SU-DHL-6 (cell line): ENCODE data around the gene NEIL3.

Experiments used
- H2AFZ ChIP-seq: fragments of 200-600 bp; sonication (generic); 2 replicates; pipeline ENCODE4 v1.6.1; 2014; ENCODE audit warnings: low read depth, mild to moderate bottlenecking, moderate library complexity, mixed read lengths, antibody characterized with exemption, low read length; ENCODE audit not compliant: severe bottlenecking
- H3F3A ChIP-seq: fragments of 200-600 bp; shearing (Covaris generic); 2 replicates; pipeline ENCODE4 v1.6.0; 2016; ENCODE audit warnings: antibody characterized with exemption, mild to moderate bottlenecking; ENCODE audit not compliant: insufficient read depth
- H3K27ac ChIP-seq: fragments of 200-600 bp; sonication (generic); 2 replicates; pipeline ENCODE4 v1.5.1; 2016; ENCODE audit warnings: low read depth, mild to moderate bottlenecking, low read length, moderate library complexity, mixed read lengths
- H3K27me3 ChIP-seq: fragments of 200-600 bp; sonication (generic), shearing (Covaris generic); 2 replicates; pipeline ENCODE4 v1.6.0; 2014; ENCODE audit warnings: mild to moderate bottlenecking, low read length
- H3K36me3 ChIP-seq: fragments of 200-600 bp; sonication (generic); 2 replicates; pipeline ENCODE4 v1.6.1; 2014; ENCODE audit warnings: mild to moderate bottlenecking, low read length, mixed read lengths
- H3K4me2 ChIP-seq: fragments of 300-600, 200-600 bp; shearing (Covaris generic), sonication (generic); 2 replicates; pipeline ENCODE4 v1.6.0; 2014; ENCODE audit warnings: low read length, low read depth, mild to moderate bottlenecking; ENCODE audit not compliant: poor library complexity, severe bottlenecking
- H3K4me3 ChIP-seq: fragments of 200-600 bp; sonication (generic); 2 replicates; pipeline ENCODE4 v1.5.1; 2014; ENCODE audit warnings: antibody characterized with exemption, low read length, mild to moderate bottlenecking, mixed read lengths; ENCODE audit not compliant: insufficient read depth, poor library complexity, severe bottlenecking
- H3K79me2 ChIP-seq: fragments of 200-600 bp; sonication (generic); 2 replicates; pipeline ENCODE4 v1.6.1; 2014; ENCODE audit warnings: mild to moderate bottlenecking, low read length, moderate library complexity; ENCODE audit not compliant: insufficient read depth
- H3K9ac ChIP-seq: fragments of 200-600 bp; sonication (generic); 2 replicates; pipeline ENCODE4 v1.7.0; 2014; ENCODE audit warnings: mild to moderate bottlenecking, low read length
- H3K9me2 ChIP-seq: fragments of 200-600 bp; sonication (generic); replicated peaks from 2 replicates; pipeline ENCODE4 v1.6.1; 2014; ENCODE audit warnings: low read length; ENCODE audit not compliant: insufficient read depth
- H3K9me3 ChIP-seq: fragments of 200-600 bp; sonication (generic); 2 replicates; pipeline ENCODE4 v1.6.1; 2014; ENCODE audit warnings: low read length, mixed read lengths; ENCODE audit not compliant: insufficient read depth
- H4K20me1 ChIP-seq: fragments of 200-600 bp; sonication (generic); 2 replicates; pipeline ENCODE4 v1.6.1; 2014; ENCODE audit warnings: low read depth, mild to moderate bottlenecking, antibody characterized with exemption, low read length, moderate library complexity, mixed read lengths
- EZH2phosphoT487 ChIP-seq: fragments of 200-600 bp; sonication (generic), shearing (Covaris generic); conservative IDR thresholded peaks from 2 replicates; pipeline ENCODE4 v1.6.1; 2018; ENCODE audit warnings: mild to moderate bottlenecking, antibody characterized with exemption, low read length, moderate library complexity, mixed read lengths
- TF ChIP-seq, protein P1 (sequence below): fragments of 200-600 bp; sonication (generic); IDR thresholded peaks from one replicate; pipeline ENCODE4 v1.5.1; 2017; ENCODE audit warnings: antibody characterized with exemption, mild to moderate bottlenecking, low read length, moderate library complexity; ENCODE audit not compliant: insufficient read depth, poor library complexity, severe bottlenecking

The NEIL3 gene

DNA sequence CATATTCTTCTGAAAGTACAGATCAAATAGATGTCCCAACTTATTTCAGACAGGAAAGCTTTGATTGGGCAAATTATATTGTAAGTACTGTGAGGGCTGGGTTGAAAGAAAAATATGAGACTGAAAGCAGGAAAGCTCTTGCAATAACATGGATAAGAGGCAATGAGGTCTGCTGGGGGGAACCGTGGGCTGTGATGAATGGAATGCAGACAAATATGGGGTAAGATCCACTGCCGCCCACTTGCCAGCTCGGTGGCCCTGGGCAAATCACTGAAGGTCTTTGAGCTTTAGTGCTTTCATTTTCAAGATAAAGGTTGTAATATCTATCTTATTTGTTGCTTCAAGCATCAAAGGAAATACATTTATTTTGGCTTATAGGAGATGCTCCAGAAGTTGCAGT is 81.6 kb downstream of the NEIL3 start:
- TF ChIP-seq, protein P1, sequence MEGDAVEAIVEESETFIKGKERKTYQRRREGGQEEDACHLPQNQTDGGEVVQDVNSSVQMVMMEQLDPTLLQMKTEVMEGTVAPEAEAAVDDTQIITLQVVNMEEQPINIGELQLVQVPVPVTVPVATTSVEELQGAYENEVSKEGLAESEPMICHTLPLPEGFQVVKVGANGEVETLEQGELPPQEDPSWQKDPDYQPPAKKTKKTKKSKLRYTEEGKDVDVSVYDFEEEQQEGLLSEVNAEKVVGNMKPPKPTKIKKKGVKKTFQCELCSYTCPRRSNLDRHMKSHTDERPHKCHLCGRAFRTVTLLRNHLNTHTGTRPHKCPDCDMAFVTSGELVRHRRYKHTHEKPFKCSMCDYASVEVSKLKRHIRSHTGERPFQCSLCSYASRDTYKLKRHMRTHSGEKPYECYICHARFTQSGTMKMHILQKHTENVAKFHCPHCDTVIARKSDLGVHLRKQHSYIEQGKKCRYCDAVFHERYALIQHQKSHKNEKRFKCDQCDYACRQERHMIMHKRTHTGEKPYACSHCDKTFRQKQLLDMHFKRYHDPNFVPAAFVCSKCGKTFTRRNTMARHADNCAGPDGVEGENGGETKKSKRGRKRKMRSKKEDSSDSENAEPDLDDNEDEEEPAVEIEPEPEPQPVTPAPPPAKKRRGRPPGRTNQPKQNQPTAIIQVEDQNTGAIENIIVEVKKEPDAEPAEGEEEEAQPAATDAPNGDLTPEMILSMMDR: no peak
- TF ChIP-seq EZH2phosphoT487: no peak
- Histone ChIP-seq H3K79me2 (no peaks in the 10 kb centered on the region), H2AFZ (no peak overlapping the region), H3K9ac (no peak overlapping the region), H3K9me2 (no peaks in the 10 kb centered on the region), H3F3A (no peaks in the 10 kb centered on the region), H3K36me3 (no peaks in the 10 kb centered on the region), H3K27ac (no peak overlapping the region), H3K4me2 (no peak overlapping the region), H3K27me3 (0 out of 2 replicates have a peak, but pooled peaks cover 3% of the 10 kb centered on the region), H3K4me3 (no peak overlapping the region), H3K9me3 (no peaks in the 10 kb centered on the region), H4K20me1 (no peaks in the 10 kb centered on the region)

- TF ChIP-seq, protein P1: no peak
- TF ChIP-seq EZH2phosphoT487: no peak
- Histone ChIP-seq H3K36me3 (no peaks in the 10 kb centered on the region), H3K4me3 (no peak overlapping the region), H3K4me2 (no peak overlapping the region), H3K27ac (no peak overlapping the region), H3K9ac (no peak overlapping the region), H2AFZ (no peak overlapping the region), H3K9me3 (no peaks in the 10 kb centered on the region), H3K27me3 (0 out of 2 replicates have a peak, but pooled peaks cover 3% of the 10 kb centered on the region), H3K79me2 (no peaks in the 10 kb centered on the region), H4K20me1 (no peaks in the 10 kb centered on the region), H3F3A (no peaks in the 10 kb centered on the region), H3K9me2 (no peaks in the 10 kb centered on the region)
Measured at GRCh38 chr4:177391953-177392352, 82.3 kb downstream of the NEIL3 start.

DNA sequence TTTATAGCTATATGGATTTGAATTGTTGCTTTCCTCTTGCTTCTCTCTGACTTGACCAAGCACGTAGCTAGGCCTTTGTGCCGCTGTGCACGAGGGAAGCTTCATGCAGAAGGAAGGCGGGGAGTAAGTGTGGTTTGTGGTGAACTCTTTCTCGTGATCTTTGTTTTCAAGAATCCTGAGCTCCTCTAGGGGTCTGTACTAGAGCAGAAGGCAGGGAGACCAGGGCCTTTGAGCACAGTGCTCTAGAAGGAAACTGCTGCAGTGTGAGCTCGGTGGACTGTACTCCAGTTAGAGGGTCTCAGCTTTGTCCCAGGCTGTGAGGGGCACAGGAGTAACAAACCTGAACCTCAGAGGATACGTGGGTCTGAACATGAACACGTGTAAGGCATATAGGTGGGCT is 83.6 kb downstream of the NEIL3 start:
- no peak overlapping the region for H3K4me2 ChIP-seq
- TF ChIP-seq, protein P1: no peak
- TF ChIP-seq EZH2phosphoT487: no peak
- no peak overlapping the region for H3K9ac ChIP-seq
- no peaks in the 10 kb centered on the region for H3F3A ChIP-seq
- no peaks in the 10 kb centered on the region for H3K9me3 ChIP-seq
- H3K4me3 ChIP-seq: no peak overlapping the region
- no peaks in the 10 kb centered on the region for H3K79me2 ChIP-seq
- H4K20me1 ChIP-seq: no peaks in the 10 kb centered on the region
- no peaks in the 10 kb centered on the region for H3K9me2 ChIP-seq
- no peaks in the 10 kb centered on the region for H3K36me3 ChIP-seq
- no peak overlapping the region for H2AFZ ChIP-seq
- H3K27me3 ChIP-seq: 0 out of 2 replicates have a peak, but pooled peaks cover 3% of the 10 kb centered on the region
- no peak overlapping the region for H3K27ac ChIP-seq
